ENCODE results near the gene C6orf118.

The C6orf118 gene

DNA sequence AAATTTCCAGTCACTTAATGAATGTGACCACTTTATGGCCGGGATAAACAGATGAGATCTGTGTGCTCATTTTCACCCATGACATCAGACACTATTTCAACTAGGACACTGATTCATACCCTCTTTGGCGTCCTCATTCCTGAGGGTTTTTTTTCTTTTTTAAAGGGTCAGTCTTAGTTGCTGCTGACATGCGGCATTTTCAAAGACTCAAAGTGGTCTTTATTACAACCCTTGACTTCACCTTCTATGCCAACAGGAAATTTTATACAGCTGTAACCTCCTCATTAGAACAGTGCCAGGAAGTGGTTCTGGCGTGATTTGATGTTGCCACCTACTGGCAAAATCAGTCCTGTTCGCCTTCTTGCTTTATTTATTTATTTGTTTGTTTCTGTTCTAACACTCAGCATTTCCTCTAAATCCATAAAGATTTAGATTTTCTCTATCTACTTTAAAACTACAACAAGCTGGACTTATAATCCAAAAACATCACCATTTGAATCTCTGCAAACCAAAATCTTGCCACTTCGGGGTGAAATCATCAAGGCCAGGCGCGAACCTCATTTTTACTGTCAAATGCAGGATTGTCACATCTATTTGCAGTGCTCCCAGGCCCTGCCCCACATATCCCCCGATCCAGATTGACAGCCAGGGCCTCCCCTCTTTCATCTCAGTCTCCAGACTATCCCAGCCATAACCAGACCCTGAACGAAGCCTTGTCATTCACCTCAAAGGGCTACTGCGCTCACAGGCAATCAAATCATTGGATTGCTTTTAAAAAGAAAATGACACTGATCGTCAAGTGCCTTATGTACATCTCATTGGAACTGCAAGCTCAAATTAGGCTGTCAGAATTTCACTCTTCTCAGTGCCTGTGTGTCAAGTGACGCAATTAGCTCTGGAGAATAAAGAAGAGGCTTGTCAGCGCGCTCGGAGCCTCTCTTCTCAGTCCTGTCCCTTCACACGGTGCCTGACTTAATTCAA is 77.5 kb downstream of the C6orf118 start:
- intact Hi-C loops (cut with DNase I; ENCODE audit: low total_unique reads), result no loop called here
- Histone ChIP-seq H3K36me3 (no peaks in the 10 kb centered on the region), H3K4me3 (no peak overlapping the region), H3K9me3 (peaks cover 0 to 11% (median 9%) of the 10 kb centered on the region in 3 donors), H3K27me3 (no peaks in the 10 kb centered on the region), H3K4me1 (no peaks in the 10 kb centered on the region), H3K27ac (no peak overlapping the region)
- TF ChIP-seq, protein P1, sequence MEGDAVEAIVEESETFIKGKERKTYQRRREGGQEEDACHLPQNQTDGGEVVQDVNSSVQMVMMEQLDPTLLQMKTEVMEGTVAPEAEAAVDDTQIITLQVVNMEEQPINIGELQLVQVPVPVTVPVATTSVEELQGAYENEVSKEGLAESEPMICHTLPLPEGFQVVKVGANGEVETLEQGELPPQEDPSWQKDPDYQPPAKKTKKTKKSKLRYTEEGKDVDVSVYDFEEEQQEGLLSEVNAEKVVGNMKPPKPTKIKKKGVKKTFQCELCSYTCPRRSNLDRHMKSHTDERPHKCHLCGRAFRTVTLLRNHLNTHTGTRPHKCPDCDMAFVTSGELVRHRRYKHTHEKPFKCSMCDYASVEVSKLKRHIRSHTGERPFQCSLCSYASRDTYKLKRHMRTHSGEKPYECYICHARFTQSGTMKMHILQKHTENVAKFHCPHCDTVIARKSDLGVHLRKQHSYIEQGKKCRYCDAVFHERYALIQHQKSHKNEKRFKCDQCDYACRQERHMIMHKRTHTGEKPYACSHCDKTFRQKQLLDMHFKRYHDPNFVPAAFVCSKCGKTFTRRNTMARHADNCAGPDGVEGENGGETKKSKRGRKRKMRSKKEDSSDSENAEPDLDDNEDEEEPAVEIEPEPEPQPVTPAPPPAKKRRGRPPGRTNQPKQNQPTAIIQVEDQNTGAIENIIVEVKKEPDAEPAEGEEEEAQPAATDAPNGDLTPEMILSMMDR (IDR thresholded peaks at IDR 0.05), result no peak
- no peak for DNase-seq

- DNase-seq, result no peak
- Histone ChIP-seq H3K36me3 (no peaks in the 10 kb centered on the region), H3K27me3 (no peaks in the 10 kb centered on the region), H3K4me3 (no peak overlapping the region), H3K27ac (no peak overlapping the region), H3K4me1 (no peaks in the 10 kb centered on the region), H3K9me3 (peaks cover 0 to 5% (median 2%) of the 10 kb centered on the region in 3 donors)
- intact Hi-C loops (cut with DNase I; ENCODE audit: low total_unique reads), result no loop called here
- TF ChIP-seq, protein P1 (IDR thresholded peaks at IDR 0.05), result no peak
These were observed 78.2 kb downstream of the C6orf118 start for GRCh38 chr6:165231177-165231576.

All from tibial artery (tissue), 4 donors.